Smooth muscle cell (in vitro differentiated cells): ENCODE data around the gene GLOD5. TPM values are rescaled to one million over a fixed set of nuclear protein-coding genes. Genes with fewer than 3 reads are reported as not detected.

Source experiments
- DNase-seq: peaks from one replicate; lab custom pipeline; 2025; ENCODE audit not compliant: unreplicated experiment; lab: John Stamatoyannopoulos, UW
- H2AFZ ChIP-seq: fragments of 200-600 bp; sonication (generic); 2 replicates; pipeline ENCODE4 v1.6.0; 2016; ENCODE audit warnings: antibody characterized with exemption, low read depth, mild to moderate bottlenecking
- H3F3A ChIP-seq: fragments of 200-600 bp; sonication (generic); 2 replicates; pipeline ENCODE4 v1.6.0; 2017; ENCODE audit warnings: antibody characterized with exemption, low read depth
- H3K27ac ChIP-seq: fragments of 200-600 bp; sonication (generic); 2 replicates; pipeline ENCODE4 v1.5.1; 2016; ENCODE audit warnings: low read depth, mild to moderate bottlenecking
- H3K27me3 ChIP-seq: fragments of 200-600 bp; sonication (generic); 2 replicates; pipeline ENCODE4 v1.6.1; 2016; ENCODE audit warnings: low read depth, mild to moderate bottlenecking
- H3K36me3 ChIP-seq: fragments of 200-600 bp; sonication (generic); 2 replicates; pipeline ENCODE4 v1.5.1; 2016; ENCODE audit warnings: low read depth
- H3K4me1 ChIP-seq: fragments of 200-600 bp; sonication (generic); 2 replicates; pipeline ENCODE4 v1.5.1; 2016; ENCODE audit warnings: low read depth
- H3K4me2 ChIP-seq: fragments of 200-600 bp; sonication (generic); 2 replicates; pipeline ENCODE4 v1.6.0; 2016; ENCODE audit warnings: mild to moderate bottlenecking
- H3K4me3 ChIP-seq: fragments of 200-600 bp; sonication (generic); 2 replicates; pipeline ENCODE4 v1.5.1; 2016; ENCODE audit warnings: mild to moderate bottlenecking
- H3K79me2 ChIP-seq: fragments of 200-600 bp; sonication (generic); 2 replicates; pipeline ENCODE4 v1.6.0; 2016; ENCODE audit warnings: low read depth, mild to moderate bottlenecking
- H3K9ac ChIP-seq: fragments of 200-600 bp; sonication (generic); 2 replicates; pipeline ENCODE4 v1.6.0; 2016; ENCODE audit warnings: low read depth
- H3K9me3 ChIP-seq: fragments of 200-600 bp; sonication (generic); replicated peaks from 2 replicates; pipeline ENCODE4 v1.5.1; 2016; ENCODE audit warnings: low read depth
- H4K20me1 ChIP-seq: fragments of 200-600 bp; sonication (generic); 2 replicates; pipeline ENCODE4 v1.6.0; 2016; ENCODE audit warnings: low read depth
- CTCF ChIP-seq: fragments of 200-600 bp; sonication (generic); IDR thresholded peaks from 2 replicates; pipeline ENCODE4 v1.5.1; 2017; ENCODE audit warnings: borderline replicate concordance, mild to moderate bottlenecking, antibody characterized with exemption; ENCODE audit not compliant: insufficient read depth, poor library complexity, severe bottlenecking
- WGBS: methylation state at CpG from one replicate; pipeline ENCODE4 v1.1.7; 2016; ENCODE audit warnings: low lambda C conversion rate; 5-methylcytosine and 5-hydroxymethylcytosine counted together
- polyA plus RNA-seq: library from polyadenylated mRNA; unstranded; fragments of >200 nt; fragmentation: Nextera tagmentation; extraction: Ambion mirVana; gene quantifications from 2 replicates; pipeline ENCODE4 v1.2.1, GENCODE V29; 2016
- total RNA-seq: library from RNA; depleted of rRNA; stranded (reverse); fragments of >200 nt; gene quantifications from 2 replicates; pipeline ENCODE4 v1.2.3, GENCODE V29; 2014

The GLOD5 gene
- total and polyA plus RNA-seq, 2 experiments from 2014 or later, result not detected

- 87% methylated on average over 3 of the region's 3 CpGs for WGBS
Observed at GRCh38 chrX:48751343-48751742, 10.2 kb upstream of the GLOD5 start.

GRCh38 chrX:48752498-48752897, 9.0 kb upstream of the GLOD5 start:
- H3K4me1 ChIP-seq, result no peaks in the 10 kb centered on the region
- H3K27me3 ChIP-seq, result no peaks in the 10 kb centered on the region
- no peak overlapping the region for H3K9ac ChIP-seq
- H3K79me2 ChIP-seq, result no peaks in the 10 kb centered on the region
- H3F3A ChIP-seq, result no peaks in the 10 kb centered on the region
- no peak overlapping the region for H3K4me3 ChIP-seq
- WGBS, result 83% methylated on average over 7 of the region's 7 CpGs
- H2AFZ ChIP-seq, result no peak overlapping the region
- TF ChIP-seq CTCF, result no peak
- no peaks in the 10 kb centered on the region for H4K20me1 ChIP-seq
- H3K4me2 ChIP-seq, result no peak overlapping the region
- no peak overlapping the region for H3K27ac ChIP-seq
- no peak for DNase-seq
- H3K9me3 ChIP-seq, result no peaks in the 10 kb centered on the region
- no peaks in the 10 kb centered on the region for H3K36me3 ChIP-seq

More at GRCh38 chrX:48751343-48751742, 10.2 kb upstream of the GLOD5 start:
- Histone ChIP-seq H3K36me3 (no peaks in the 10 kb centered on the region), H3K4me2 (no peak overlapping the region), H3K79me2 (no peaks in the 10 kb centered on the region), H3F3A (no peaks in the 10 kb centered on the region), H3K27me3 (no peaks in the 10 kb centered on the region), H2AFZ (no peak overlapping the region), H3K27ac (no peak overlapping the region), H3K4me1 (no peaks in the 10 kb centered on the region), H4K20me1 (no peaks in the 10 kb centered on the region), H3K9me3 (no peaks in the 10 kb centered on the region), H3K9ac (no peak overlapping the region), H3K4me3 (no peak overlapping the region)
- DNase-seq, result no peak
- no peak for TF ChIP-seq CTCF

- Histone ChIP-seq H3K9ac (no peak overlapping the region), H2AFZ (no peak overlapping the region), H3K4me1 (no peaks in the 10 kb centered on the region), H3K4me2 (no peak overlapping the region), H3K4me3 (no peak overlapping the region), H4K20me1 (no peaks in the 10 kb centered on the region), H3K9me3 (no peaks in the 10 kb centered on the region), H3K79me2 (no peaks in the 10 kb centered on the region), H3K36me3 (no peaks in the 10 kb centered on the region), H3K27me3 (no peaks in the 10 kb centered on the region), H3K27ac (no peak overlapping the region), H3F3A (no peaks in the 10 kb centered on the region)
- no peak for TF ChIP-seq CTCF
- no peak for DNase-seq
- WGBS, result 76% methylated on average over 8 of the region's 8 CpGs
Observed at GRCh38 chrX:48753708-48754228, 7.8 kb upstream of the GLOD5 start.

- Histone ChIP-seq H3K4me3 (no peak overlapping the region), H3K9me3 (no peaks in the 10 kb centered on the region), H3K79me2 (no peaks in the 10 kb centered on the region), H2AFZ (no peak overlapping the region), H3K4me1 (no peaks in the 10 kb centered on the region), H3K27ac (no peak overlapping the region), H3F3A (no peaks in the 10 kb centered on the region), H4K20me1 (no peaks in the 10 kb centered on the region), H3K36me3 (no peaks in the 10 kb centered on the region), H3K4me2 (no peak overlapping the region), H3K27me3 (no peaks in the 10 kb centered on the region), H3K9ac (no peak overlapping the region)
- 75% methylated on average over 8 of the region's 8 CpGs for WGBS
- no peak for TF ChIP-seq CTCF
- no peak for DNase-seq
Observed at GRCh38 chrX:48754238-48754637, 7.3 kb upstream of the GLOD5 start.
